GM12801 (cell line): Measurements from ENCODE around the gene RHOBTB1.

ENCODE experiments used
- TF ChIP-seq, protein P1 (sequence below): IDR thresholded peaks from one replicate; pipeline ENCODE4 v1.5.1; 2011; ENCODE audit warnings: control low read depth; ENCODE audit not compliant: insufficient read length; ENCODE audit errors: extremely low read depth

Gene RHOBTB1

DNA sequence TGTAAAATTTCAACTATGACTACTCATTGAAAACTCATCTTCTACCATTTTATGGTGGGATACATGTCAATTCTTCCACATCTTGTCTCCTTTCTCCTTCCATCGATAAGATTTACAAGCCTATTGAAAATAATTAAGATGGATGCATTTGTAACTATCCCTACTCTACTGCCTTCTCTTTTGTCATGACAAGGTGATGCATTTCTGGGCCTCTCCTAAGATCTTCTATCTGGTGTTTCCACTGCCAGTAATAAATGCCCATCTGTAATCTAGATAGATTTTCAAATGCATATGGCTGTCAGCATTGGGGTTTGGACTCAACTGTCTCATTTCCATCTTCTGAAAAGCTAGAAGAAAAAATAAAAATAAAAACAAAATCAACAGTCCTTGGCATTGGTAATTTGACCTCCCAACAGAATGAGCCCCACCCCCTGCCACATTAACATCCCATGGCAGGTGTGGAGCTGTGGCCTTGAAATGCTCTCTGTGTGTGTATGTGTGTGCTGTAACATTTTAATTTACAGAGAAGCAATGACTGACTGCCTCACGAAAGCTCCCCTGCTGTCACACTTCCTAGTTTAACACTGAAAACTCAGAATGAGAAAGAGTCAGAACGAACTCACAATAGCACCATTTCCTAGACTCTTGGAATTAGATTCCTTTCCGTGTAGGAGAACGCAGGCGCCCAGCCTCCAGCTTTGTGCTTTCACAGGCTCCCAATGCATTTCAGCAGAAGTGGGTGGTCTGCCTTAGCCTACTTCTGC is 74.2 kb downstream of the RHOBTB1 start:
- TF ChIP-seq, protein P1, sequence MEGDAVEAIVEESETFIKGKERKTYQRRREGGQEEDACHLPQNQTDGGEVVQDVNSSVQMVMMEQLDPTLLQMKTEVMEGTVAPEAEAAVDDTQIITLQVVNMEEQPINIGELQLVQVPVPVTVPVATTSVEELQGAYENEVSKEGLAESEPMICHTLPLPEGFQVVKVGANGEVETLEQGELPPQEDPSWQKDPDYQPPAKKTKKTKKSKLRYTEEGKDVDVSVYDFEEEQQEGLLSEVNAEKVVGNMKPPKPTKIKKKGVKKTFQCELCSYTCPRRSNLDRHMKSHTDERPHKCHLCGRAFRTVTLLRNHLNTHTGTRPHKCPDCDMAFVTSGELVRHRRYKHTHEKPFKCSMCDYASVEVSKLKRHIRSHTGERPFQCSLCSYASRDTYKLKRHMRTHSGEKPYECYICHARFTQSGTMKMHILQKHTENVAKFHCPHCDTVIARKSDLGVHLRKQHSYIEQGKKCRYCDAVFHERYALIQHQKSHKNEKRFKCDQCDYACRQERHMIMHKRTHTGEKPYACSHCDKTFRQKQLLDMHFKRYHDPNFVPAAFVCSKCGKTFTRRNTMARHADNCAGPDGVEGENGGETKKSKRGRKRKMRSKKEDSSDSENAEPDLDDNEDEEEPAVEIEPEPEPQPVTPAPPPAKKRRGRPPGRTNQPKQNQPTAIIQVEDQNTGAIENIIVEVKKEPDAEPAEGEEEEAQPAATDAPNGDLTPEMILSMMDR = no peak

DNA sequence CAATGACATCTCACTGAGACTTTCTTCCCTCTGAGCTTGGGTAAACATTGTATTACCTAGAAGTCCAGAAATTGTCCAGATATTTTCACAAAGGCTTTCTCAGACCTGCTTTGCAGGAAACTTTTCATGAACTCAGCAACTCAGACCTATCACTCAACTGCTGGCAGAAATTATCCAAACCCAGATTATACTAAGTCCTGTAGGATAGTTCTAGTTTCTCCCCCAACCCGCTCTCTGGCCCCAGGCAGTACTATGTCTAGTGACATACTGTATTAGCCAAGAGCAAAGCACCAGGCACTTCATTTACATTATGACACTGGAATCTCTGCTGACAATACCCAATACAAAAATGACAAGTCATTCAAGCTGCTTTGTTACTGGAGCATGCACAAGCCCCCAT is 75.0 kb downstream of the RHOBTB1 start:
- TF ChIP-seq, protein P1 = no peak

DNA sequence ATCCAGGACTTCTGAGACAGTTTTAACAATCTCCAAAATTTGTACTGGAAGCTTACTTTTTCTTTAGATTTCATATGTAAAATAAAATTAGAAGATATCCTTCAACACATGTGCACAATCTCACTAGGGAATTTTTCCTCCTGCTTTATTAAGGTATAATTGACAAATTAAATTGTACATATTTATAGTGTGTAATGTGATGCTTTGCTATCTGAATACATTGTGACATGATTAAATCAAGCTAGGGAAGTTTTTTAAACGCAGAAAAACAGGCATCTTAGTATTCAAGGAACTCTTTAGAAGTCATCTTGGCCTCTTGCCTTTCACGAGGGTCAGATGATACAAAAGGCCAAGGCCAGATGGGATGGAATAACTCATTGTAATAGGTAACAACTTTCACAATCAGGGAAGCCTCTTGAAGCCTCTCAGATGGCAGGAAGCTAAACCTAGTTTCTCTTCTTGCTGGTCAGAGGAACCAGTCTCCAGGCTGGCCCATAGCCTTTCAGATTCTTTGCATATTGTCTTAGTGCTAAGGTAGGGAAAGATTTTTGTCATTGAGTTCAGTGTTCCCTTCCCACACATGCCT is 78.7 kb downstream of the RHOBTB1 start:
- TF ChIP-seq, protein P1 = no peak

DNA sequence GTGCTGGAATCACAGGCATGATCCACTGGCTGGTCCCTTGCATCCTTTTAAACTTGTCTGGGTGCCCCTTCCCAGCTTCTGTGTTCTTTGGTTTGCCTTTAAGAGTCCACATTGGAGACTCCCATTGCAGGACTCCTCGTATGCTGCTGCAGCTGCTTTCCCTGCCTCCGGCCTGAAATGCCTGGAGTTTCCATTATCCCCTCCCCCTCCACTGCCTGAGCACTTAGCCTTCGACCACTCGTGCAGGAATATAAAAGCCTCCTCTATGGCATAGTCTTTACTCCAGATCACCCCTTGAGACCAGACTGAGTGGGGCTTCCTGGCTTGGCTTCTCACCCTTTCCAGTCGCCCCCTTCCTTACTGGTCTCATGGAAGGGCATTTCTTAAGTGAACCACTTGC is 80.2 kb downstream of the RHOBTB1 start:
- TF ChIP-seq, protein P1 = no peak

DNA sequence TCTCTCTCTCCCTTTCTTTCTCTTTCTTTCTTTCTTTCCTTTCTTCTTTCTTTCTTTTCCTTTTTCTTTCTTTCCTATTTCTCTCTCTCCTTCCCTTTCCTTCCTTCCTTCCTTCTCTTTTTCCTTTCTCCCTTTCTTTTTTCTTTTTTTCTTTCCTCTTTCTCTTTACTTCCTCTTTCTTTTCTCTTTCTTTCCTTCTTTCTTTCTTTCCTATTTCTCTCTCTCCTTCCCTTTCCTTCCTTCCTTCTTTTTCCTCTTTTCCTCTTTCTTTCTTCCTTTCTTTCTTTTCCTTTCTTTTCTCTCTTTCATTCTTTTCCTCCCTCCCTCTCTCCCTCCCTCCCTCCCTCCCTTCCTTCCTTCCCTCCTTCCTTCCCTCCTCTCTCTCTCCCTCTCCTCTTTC is 81.5 kb downstream of the RHOBTB1 start:
- TF ChIP-seq, protein P1 = no peak

DNA sequence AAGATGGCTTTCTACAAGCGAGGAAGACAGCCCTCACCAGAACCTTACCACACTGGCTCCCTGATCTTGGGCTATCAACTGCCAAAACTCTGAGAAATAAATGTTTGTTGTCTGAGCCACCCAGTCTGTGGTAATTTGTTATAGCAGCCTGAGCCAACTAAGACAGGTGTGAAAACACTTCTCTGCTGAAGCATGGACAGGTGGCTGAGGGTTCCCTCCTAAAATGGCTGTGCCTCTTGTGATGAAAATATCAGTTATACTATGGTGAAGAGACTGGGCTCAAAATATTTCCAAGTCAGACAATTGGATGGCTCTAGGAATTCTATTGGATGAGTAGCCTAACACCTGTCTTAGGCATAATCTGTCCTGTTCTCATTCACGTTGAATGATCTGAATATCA is 87.6 kb downstream of the RHOBTB1 start:
- TF ChIP-seq, protein P1 = no peak

DNA sequence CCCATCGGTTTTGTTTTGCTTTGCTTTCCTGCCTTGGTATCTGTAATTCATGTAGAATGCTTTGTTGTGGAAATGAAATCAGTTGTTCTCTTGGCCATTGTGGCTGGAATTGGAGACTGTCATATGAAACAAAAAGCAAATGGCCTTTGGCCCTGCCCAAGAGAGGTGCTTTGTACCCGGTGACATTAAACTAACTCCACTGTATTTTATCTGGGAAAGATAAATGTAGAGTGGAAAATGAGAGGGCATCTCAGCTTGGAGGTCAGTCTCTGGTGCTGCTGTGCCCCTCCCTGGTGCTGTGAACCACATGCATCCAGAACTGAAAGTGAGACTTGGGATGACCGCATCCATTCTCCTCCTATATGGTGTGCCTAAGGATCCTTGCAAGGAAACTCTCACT is 90.3 kb downstream of the RHOBTB1 start:
- TF ChIP-seq, protein P1 = no peak
